Endothelial cell (in vitro differentiated cells): Measurements from ENCODE around the gene CBFA2T3. TPM values are rescaled to one million over a fixed set of nuclear protein-coding genes. Genes with fewer than 3 reads are reported as not detected.

Experiments used
- DNase-seq: peaks from one replicate; pipeline ENCODE4 v3.0.0; 2021; ENCODE audit warnings: low spot score
- H3K27ac Mint-ChIP-seq: one replicate; pipeline ENCODE4 v1.8.0; 2021; ENCODE audit warnings: mixed read lengths, inconsistent platforms; ENCODE audit not compliant: unreplicated experiment
- H3K27me3 Mint-ChIP-seq: one replicate; pipeline ENCODE4 v1.8.0; 2021; ENCODE audit warnings: mild to moderate bottlenecking, moderate library complexity, mixed read lengths, inconsistent platforms; ENCODE audit not compliant: unreplicated experiment
- H3K36me3 Mint-ChIP-seq: one replicate; pipeline ENCODE4 v1.8.0; 2021; ENCODE audit warnings: mild to moderate bottlenecking, low read depth, mixed read lengths, inconsistent platforms; ENCODE audit not compliant: unreplicated experiment
- H3K4me1 Mint-ChIP-seq: one replicate; pipeline ENCODE4 v1.8.0; 2021; ENCODE audit warnings: mild to moderate bottlenecking, mixed read lengths, inconsistent platforms; ENCODE audit not compliant: unreplicated experiment
- H3K4me3 Mint-ChIP-seq: one replicate; pipeline ENCODE4 v1.8.0; 2021; ENCODE audit warnings: mild to moderate bottlenecking, mixed read lengths, inconsistent platforms; ENCODE audit not compliant: unreplicated experiment
- H3K9me3 Mint-ChIP-seq: one replicate; pipeline ENCODE4 v1.8.0; 2021; ENCODE audit warnings: mixed read lengths, inconsistent platforms; ENCODE audit not compliant: unreplicated experiment
- total RNA-seq: library from RNA; stranded (reverse); fragmentation: NEBNext Ultra II Directional; extraction: Animal tissue kit (Norgen Biotek cat#: 25700); gene quantifications from one replicate; pipeline ENCODE4 v1.2.1, GENCODE V29; 2021; ENCODE audit not compliant: unreplicated experiment
- TF ChIP-seq, protein P1 (sequence below): fragments of 200-600 bp; sonication (generic); IDR thresholded peaks from one replicate; pipeline ENCODE4 v1.5.0; 2021; ENCODE audit warnings: antibody characterized with exemption; ENCODE audit not compliant: unreplicated experiment

Gene CBFA2T3
- total RNA-seq, 1 donor from 2014 or later: 1.6 TPM

DNA sequence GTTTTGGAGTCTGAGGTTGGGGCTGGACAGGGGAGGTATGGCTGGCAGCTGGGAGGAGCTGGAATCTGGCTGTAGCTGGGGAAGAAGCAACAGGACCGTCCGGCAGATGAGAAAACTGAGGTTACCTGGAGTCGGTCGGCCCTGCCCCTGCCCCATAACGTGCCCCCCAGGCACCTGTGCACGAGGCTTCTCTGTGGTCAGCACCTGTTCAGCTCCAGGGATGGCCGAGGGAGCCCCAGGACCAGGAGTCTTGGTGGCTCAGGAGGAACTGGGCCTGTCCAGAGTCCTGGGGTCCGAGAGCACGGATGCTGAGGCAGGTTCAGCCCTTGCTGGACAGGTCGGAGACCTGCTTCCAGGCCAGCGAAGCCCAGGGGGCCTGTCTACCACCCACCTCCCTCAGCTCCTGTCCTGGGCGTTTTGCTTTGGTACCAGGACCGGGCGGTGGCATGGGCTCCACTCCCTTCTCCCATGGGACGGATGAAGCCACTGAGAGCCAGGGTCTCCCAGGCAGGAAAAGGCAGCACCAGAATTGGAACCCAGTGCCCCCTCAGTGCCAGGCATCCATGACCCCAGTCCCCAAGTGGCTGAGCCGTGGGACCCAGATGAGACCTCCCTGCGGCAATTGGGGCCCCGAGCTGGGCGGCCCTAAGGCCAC, 17.1 kb upstream of the CBFA2T3 start:
- Mint-ChIP-seq H3K9me3 (peaks cover 5% of the 10 kb centered on the region), H3K27me3 (peaks cover 5% of the 10 kb centered on the region), H3K4me1 (peaks cover 1% of the 10 kb centered on the region), H3K36me3 (peaks cover 7% of the 10 kb centered on the region), H3K27ac (no peak overlapping the region), H3K4me3 (no peak overlapping the region)
- no peak for DNase-seq
- TF ChIP-seq, protein P1, sequence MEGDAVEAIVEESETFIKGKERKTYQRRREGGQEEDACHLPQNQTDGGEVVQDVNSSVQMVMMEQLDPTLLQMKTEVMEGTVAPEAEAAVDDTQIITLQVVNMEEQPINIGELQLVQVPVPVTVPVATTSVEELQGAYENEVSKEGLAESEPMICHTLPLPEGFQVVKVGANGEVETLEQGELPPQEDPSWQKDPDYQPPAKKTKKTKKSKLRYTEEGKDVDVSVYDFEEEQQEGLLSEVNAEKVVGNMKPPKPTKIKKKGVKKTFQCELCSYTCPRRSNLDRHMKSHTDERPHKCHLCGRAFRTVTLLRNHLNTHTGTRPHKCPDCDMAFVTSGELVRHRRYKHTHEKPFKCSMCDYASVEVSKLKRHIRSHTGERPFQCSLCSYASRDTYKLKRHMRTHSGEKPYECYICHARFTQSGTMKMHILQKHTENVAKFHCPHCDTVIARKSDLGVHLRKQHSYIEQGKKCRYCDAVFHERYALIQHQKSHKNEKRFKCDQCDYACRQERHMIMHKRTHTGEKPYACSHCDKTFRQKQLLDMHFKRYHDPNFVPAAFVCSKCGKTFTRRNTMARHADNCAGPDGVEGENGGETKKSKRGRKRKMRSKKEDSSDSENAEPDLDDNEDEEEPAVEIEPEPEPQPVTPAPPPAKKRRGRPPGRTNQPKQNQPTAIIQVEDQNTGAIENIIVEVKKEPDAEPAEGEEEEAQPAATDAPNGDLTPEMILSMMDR: no peak

DNA sequence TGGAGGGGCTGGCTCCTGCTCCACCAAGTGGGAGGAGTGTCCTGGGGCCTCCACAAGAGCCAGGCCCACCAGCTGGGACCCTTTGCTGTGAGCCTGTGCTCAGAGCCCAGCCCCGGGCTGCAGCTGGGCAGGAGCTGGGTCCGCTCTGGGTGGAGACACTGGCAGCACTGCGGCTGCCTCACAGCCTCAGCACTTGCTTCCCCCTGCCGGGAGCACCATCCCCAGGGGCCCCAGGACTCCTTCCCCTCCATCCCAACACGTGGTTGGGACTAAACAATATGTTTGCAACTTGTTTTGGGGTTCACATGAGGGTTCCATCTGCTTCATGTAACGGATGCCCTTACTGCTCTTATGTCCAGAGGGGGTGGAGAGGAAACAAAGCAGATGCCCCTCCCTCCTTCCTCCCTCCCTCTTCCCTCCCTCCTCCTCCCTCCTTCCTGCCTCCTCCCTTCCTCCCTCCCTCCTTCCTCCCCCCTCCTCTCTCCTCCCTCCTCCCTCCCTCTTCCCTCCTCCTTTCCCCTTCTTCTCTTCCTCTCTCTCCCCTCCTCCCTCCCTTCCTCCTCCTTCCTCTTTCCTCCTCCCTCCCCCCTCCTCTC, 16.3 kb upstream of the CBFA2T3 start:
- peaks cover 5% of the 10 kb centered on the region for H3K36me3 Mint-ChIP-seq
- TF ChIP-seq, protein P1: no peak
- DNase-seq: no peak
- H3K4me1 Mint-ChIP-seq: no peaks in the 10 kb centered on the region
- no peak overlapping the region for H3K4me3 Mint-ChIP-seq
- H3K9me3 Mint-ChIP-seq: peaks cover 5% of the 10 kb centered on the region
- H3K27ac Mint-ChIP-seq: no peak overlapping the region
- peaks cover 3% of the 10 kb centered on the region for H3K27me3 Mint-ChIP-seq

DNA sequence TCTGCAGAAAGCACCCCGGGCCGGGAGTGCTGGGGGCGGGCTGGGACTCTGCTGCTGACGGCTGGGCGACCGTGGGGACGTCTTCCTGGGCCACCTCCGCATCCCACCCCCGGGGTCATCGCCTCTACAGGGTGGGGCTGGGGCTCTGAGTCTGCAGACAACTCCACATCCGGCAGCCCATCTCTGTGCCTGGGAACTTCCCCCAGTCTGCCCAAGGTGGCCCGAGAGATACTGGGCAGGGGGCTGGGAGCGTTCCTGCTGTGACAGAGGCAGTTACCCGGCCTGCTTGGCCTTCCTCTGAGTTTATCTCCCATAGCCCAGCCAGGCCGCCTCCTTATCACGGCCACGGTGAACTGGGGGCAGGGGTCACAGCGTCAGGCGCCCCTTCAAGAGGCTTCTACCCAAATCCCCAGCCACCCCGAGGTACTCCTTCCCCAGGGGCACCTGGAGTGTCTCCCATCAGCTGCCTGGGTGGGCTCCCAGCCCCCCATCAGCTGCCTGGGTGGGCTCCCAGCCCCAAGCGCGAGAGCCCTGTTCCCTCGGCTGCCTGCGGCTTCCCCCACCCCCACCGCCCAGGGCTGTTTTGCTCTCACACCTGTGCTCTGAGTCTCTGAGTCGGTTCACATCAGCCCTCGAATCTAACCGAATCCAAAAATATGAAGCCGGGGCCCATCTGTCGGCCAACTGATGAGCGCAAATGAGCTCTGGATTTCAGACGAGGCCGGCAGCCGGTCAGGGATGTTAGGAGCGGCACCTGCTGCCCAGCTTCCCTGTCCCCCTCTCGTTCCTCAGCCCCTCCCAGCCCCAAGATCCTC, 15.6 kb upstream of the CBFA2T3 start:
- no peak for DNase-seq
- TF ChIP-seq, protein P1: no peak
- no peak overlapping the region for H3K4me3 Mint-ChIP-seq
- H3K27ac Mint-ChIP-seq: no peak overlapping the region
- peaks cover 2% of the 10 kb centered on the region for H3K9me3 Mint-ChIP-seq
- peaks cover 3% of the 10 kb centered on the region for H3K27me3 Mint-ChIP-seq
- H3K4me1 Mint-ChIP-seq: no peaks in the 10 kb centered on the region
- H3K36me3 Mint-ChIP-seq: peaks cover 2% of the 10 kb centered on the region

DNA sequence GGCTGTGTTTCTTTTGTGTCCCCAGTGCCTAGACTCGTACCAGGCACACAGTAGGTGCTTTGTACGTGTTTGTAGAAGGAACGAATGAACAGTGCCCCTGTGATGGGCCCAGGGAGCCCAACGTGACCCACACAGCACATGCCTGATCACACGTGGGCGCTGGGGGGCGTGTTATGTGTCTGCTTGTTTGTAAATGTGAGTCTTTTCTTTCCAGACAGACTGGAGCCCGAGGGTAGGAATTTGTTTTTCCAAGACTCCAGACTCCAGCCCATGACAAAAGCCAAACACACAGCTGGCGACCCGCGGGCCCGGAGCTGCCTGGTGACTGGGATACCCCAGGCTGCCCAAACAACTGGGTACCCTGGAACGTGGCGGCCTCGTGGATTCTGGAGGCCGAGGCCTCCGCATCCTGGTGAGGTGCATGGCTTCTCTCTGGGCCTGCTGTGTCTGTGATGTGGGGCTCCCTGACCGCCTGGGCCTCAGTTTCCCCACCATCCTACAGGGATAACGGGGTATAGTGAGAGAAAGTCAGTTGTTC, 14.9 kb upstream of the CBFA2T3 start:
- H3K27me3 Mint-ChIP-seq: peaks cover 3% of the 10 kb centered on the region
- TF ChIP-seq, protein P1: no peak
- no peak for DNase-seq
- H3K27ac Mint-ChIP-seq: no peak overlapping the region
- H3K4me1 Mint-ChIP-seq: no peaks in the 10 kb centered on the region
- H3K36me3 Mint-ChIP-seq: no peaks in the 10 kb centered on the region
- H3K9me3 Mint-ChIP-seq: no peaks in the 10 kb centered on the region
- H3K4me3 Mint-ChIP-seq: no peak overlapping the region
